Skeletal muscle cell (primary cell): ENCODE measurements around the gene MVD.
A peak's percentile ranks its signal among the peaks of the same experiment; 100 is the strongest.

Experiments used
- DNase-seq: peaks from one replicate; pipeline ENCODE4 v3.0.0-alpha.2; 2010; ENCODE audit warnings: low read depth
- H3K4me3 ChIP-seq: 2 replicates; pipeline ENCODE4 v1.5.1; 2011; ENCODE audit warnings: low read depth, mild to moderate bottlenecking, control low read depth, low read length, moderate library complexity

MVD gene, protein sequence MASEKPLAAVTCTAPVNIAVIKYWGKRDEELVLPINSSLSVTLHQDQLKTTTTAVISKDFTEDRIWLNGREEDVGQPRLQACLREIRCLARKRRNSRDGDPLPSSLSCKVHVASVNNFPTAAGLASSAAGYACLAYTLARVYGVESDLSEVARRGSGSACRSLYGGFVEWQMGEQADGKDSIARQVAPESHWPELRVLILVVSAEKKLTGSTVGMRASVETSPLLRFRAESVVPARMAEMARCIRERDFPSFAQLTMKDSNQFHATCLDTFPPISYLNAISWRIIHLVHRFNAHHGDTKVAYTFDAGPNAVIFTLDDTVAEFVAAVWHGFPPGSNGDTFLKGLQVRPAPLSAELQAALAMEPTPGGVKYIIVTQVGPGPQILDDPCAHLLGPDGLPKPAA

GRCh38 chr16:88662843-88663606 is at the start of gene MVD:
TSS of gene MVD (minus strand) at chr16:88663091. CDS start at chr16:88663080, 11 bp downstream.
- DNase-seq: peak; percentile 96
- H3K4me3 ChIP-seq: peak within 1 kb of the TSS; percentile 95

DNA sequence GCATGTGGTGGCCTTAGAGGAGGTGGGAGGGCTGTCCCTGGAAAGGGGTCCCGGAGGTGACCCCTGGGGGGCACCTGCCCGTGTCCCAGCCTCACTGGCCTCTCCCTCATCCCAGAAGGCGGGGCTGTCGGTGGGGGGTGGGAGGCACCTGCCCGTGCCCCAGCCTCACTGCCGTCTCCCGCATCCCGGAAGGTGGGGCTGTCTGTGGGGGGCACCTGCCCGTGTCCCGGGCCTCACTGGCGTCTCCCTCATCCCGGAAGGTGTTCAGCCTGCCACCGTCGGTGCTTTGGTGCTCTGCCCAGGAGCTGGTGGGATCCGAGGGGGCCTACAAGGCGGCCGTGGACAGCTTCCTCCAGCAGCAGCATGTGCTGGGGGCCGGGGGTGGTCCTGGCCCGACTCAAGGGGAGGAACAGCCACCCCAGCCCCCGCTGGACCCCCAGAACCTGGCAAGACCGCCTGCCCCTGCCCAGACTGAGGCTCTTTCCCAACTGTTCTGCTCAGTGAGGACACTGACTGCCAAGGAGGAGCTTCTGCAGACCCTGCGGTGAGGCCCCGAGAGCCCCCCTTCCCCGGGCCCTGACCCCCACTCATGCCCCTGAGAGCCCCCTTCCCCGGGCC is 49.6 kb upstream of the MVD start:
- H3K4me3 ChIP-seq: no peak overlapping the region
- no peak for DNase-seq

DNA sequence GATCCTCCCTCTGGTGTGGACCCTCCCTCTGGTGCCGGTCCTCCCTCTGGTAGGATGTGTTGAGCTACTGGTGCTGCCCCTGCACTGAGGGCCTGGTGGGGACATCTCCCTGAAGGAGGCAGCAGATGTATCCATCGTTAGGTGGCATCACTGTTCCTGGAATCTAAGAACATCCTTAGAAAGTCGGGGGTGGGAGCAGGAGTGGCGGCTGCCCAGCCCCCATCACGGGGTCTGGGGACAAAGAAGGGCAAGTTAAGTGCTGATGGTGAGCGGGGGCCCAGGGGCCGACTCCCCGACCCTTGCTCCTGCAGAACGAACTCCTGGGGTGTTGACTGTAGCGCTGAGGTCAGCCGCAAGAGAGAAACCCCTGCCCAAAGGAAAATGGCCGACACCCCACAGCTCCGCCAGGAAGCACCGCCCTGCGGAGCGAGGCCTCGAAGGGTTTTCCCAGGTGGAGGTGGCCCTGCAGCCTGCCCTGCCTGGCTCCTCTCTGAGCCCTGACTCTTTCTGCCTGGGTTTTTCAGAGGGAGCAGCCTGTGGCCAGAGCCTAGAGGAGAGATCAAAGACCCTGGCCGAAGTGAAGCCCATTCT is 49.0 kb upstream of the MVD start:
- no peak for DNase-seq
- no peak overlapping the region for H3K4me3 ChIP-seq

DNA sequence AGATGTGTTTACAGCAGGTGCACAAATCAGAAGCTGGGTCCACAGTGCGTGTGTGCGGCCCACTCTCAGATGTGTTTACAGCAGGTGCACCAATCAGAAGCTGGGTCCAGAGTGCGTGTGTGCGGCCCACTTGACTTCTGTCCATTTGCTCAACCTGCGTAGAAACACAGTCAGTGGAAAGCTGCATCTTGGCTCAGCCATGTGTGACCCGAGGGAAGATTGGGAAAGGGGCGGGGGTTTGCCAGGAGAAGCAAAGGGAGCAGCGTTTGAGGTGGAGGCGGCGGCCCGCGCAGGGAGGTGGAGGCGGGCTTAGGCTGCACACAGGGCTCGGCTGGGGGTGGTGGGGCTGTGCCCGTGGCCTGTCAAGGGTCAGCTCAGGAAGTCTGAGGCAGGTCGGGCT is 47.7 kb upstream of the MVD start:
- no peak overlapping the region for H3K4me3 ChIP-seq
- no peak for DNase-seq

DNA sequence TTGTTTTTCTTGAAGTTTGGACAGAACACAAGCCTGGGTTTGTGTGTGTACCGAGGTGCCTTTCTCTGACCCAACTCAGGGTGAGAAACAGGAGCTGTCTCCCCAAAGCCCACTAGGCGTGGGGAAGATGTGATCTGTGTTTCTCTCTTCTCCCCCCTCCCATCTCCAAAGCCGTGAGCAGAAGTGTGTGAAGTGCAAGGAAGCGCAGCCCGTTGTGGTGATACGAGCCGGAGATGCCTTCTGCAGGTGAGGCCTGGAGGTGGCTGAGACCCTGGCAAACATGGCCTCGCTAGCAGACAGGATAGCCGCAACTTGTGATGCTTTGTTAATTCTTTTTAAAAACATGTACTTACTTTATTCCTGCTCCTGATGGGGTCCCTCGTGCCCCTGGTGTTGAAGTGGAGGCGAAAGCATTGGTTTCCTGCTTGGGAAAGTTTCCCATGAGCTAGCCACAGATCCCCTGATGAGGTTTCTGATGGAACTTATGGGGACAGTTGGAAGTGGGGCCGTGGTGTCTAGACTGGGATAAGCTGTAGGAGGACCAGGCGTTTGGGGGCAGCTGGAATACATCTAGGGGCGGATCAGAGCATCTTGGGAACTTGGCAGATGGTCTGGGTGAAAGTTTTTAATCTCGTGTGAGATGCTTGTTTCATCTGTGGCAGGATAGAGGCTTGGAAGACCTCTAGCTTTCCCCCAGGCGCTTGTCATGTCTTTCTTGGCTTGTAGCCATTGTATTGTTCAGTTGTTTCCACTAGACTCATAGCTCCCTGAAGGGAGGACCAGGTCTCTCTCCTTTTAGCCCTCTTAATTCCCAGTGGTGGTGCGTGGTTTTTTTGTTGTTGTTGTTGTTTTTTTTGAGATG is 44.3 kb upstream of the MVD start:
- H3K4me3 ChIP-seq: peak overlapping the region; percentile 99
- DNase-seq: no peak

GRCh38 chr16:88706229-88706964 is 43.5 kb upstream of the MVD start, which contains the start of the genes CTU2 and RNF166:
TSS of gene CTU2 (plus strand) at chr16:88706503. CDS start at chr16:88706531, 28 bp downstream.
TSS of gene RNF166 (minus strand) at chr16:88706408. CDS start at chr16:88706325, 83 bp downstream.
- peak; percentile 54 for DNase-seq
- peak within 1 kb of the TSS; percentile 99 for H3K4me3 ChIP-seq

- peak overlapping the region; percentile 99 for H3K4me3 ChIP-seq
- no peak for DNase-seq
Measured at GRCh38 chr16:88705801-88706228, 42.9 kb upstream of the MVD start.

DNA sequence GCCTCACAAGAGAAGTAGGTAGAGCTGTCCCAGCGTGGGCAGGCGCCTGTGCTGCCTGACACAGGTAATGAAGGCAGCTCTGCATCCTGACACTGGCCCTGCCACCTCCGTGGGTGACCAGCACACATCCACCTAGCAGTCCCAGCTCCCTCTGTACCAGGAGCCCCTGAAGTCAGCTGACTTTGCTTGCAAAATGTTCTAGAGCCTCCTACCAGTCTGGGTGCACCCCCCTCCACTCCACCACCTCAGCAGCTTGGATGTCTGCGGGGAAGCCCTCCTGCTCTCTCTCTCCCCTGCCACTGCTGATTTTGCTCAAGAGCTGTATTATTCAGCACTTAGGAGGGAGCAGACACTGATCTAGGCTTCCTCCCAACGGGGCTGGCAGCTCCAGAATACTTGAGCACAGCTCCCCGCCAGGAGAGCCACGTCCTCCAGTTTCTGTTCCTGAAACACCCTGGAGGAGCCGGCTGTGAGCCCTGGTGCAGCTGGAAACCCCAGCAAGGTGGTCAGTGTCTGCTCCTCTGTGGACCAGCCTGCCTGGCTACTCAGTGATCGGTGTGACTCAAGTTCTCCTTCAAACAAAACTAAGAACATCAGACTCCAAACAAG is 42.3 kb upstream of the MVD start:
- H3K4me3 ChIP-seq: peak overlapping the region; percentile 99
- DNase-seq: no peak

- DNase-seq: no peak
Measured at GRCh38 chr16:88703486-88704309, 40.8 kb upstream of the MVD start.

GRCh38 chr16:88702371-88703210 is 39.7 kb upstream of the MVD start:
- H3K4me3 ChIP-seq: no peak overlapping the region
- no peak for DNase-seq

More at GRCh38 chr16:88703486-88704309, 40.8 kb upstream of the MVD start:
- no peak overlapping the region for H3K4me3 ChIP-seq

- H3K4me3 ChIP-seq: no peak overlapping the region
- no peak for DNase-seq
Measured at GRCh38 chr16:88701581-88702370, 38.9 kb upstream of the MVD start.

- peak; percentile 42 for DNase-seq
- H3K4me3 ChIP-seq: no peak overlapping the region
Measured at GRCh38 chr16:88700636-88701482, 38.0 kb upstream of the MVD start.

- DNase-seq: no peak
Measured at GRCh38 chr16:88700322-88700635, 37.4 kb upstream of the MVD start.

GRCh38 chr16:88699180-88699579 is 36.3 kb upstream of the MVD start:
- DNase-seq: no peak
- no peak overlapping the region for H3K4me3 ChIP-seq

More at GRCh38 chr16:88700322-88700635, 37.4 kb upstream of the MVD start:
- no peak overlapping the region for H3K4me3 ChIP-seq

DNA sequence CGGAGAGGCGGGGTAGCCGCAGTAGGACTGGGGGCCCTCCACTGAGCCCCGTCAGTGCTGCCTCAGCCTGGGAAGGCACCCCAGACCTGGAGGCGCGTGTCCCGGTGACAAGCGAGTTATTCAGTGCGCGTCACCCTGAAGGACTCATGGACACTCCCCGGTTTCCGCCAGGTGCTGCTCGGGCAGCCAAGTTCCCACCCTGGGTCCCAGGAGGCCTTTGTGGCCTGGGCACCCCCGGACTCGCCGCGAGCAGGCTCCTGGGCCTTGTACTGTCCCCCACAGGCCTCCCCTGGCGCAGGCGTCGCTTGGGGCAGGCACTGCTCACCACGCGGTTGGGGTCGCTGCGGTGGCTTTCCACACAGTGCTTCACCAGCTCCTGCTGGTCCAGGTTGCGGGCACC is 35.8 kb upstream of the MVD start:
- no peak overlapping the region for H3K4me3 ChIP-seq
- no peak for DNase-seq
